ENCODE results near the gene MYO5B. TPM values are rescaled to one million over a fixed set of nuclear protein-coding genes. Genes with fewer than 3 reads are reported as not detected.

The MYO5B gene
- total RNA-seq, 1 donor from 2014 or later: 31.3 TPM

GRCh38 chr18:49819071-49819662, 375.8 kb downstream of the MYO5B start:
- Histone ChIP-seq H3K27me3 (ENCODE audit: control insufficient read depth, insufficient read depth, low read length) (no peaks in the 10 kb centered on the region), H3K4me3 (ENCODE audit: low read depth, low read length) (no peak overlapping the region), H3K36me3 (ENCODE audit: control insufficient read depth, insufficient read depth, low read length) (no peaks in the 10 kb centered on the region)
- no peak for FAIRE-seq
- no peak for DNase-seq (ENCODE audit: low read depth)
- no peak for TF ChIP-seq CTCF (IDR thresholded peaks at IDR 0.05; ENCODE audit: insufficient read depth, low read length, severe bottlenecking)

DNA sequence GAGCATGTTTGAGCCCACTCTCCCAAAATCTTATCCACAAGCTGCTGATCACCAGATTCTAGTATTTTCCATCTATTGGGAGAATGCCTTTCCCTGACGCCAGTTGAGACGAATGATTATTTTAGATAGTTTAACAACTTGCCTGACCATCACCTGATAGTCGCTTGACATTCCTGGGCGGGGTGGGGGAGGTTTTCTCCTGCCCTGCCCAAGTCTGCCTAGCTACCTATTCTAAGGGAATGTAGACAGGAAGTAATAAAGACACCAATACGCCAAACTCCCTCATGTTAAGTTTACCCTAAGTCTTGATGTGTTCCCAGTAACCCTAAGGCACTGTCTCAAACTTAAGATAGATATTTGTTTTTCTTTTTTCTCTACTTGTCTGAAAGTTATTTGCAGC, 377.0 kb downstream of the MYO5B start:
- Histone ChIP-seq H3K27me3 (ENCODE audit: control insufficient read depth, insufficient read depth, low read length) (no peaks in the 10 kb centered on the region), H3K4me3 (ENCODE audit: low read depth, low read length) (no peak overlapping the region), H3K36me3 (ENCODE audit: control insufficient read depth, insufficient read depth, low read length) (no peaks in the 10 kb centered on the region)
- FAIRE-seq (no peak), DNase-seq (ENCODE audit: low read depth) (no peak)
- TF ChIP-seq CTCF (IDR thresholded peaks at IDR 0.05; ENCODE audit: insufficient read depth, low read length, severe bottlenecking): no peak

- DNase-seq (ENCODE audit: low read depth) (no peak), FAIRE-seq (no peak)
- no peak overlapping the region for H3K4me3 ChIP-seq (ENCODE audit: low read depth, low read length)
- no peaks in the 10 kb centered on the region for H3K36me3 ChIP-seq (ENCODE audit: control insufficient read depth, insufficient read depth, low read length)
- TF ChIP-seq CTCF (IDR thresholded peaks at IDR 0.05; ENCODE audit: insufficient read depth, low read length, severe bottlenecking): no peak
- H3K27me3 ChIP-seq (ENCODE audit: control insufficient read depth, insufficient read depth, low read length): no peaks in the 10 kb centered on the region
These were observed 379.0 kb downstream of the MYO5B start for GRCh38 chr18:49815927-49816326.

DNA sequence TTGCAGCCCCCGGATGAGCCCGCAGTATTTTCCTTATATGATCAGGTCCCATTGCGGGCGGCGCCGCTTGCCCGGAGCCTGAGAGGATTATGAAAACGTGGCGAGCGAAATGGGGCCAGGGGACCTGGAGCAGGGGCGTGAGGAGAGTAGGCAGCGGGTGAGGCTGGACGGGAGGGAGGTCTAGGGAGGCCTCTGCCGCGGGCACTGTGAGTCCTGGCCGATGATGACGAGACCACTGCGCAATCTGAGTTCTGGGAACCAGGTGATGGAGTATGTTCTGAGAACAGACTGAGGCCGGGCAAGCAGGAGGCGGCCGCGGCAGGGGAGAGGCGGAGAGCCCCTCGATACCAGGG, 380.8 kb downstream of the MYO5B start:
- Histone ChIP-seq H3K27me3 (ENCODE audit: control insufficient read depth, insufficient read depth, low read length) (no peaks in the 10 kb centered on the region), H3K36me3 (ENCODE audit: control insufficient read depth, insufficient read depth, low read length) (no peaks in the 10 kb centered on the region), H3K4me3 (ENCODE audit: low read depth, low read length) (peak overlapping the region; percentile 92)
- FAIRE-seq: no peak
- TF ChIP-seq CTCF (IDR thresholded peaks at IDR 0.05; ENCODE audit: insufficient read depth, low read length, severe bottlenecking): no peak
- DNase-seq (ENCODE audit: low read depth): peak; percentile 64

DNA sequence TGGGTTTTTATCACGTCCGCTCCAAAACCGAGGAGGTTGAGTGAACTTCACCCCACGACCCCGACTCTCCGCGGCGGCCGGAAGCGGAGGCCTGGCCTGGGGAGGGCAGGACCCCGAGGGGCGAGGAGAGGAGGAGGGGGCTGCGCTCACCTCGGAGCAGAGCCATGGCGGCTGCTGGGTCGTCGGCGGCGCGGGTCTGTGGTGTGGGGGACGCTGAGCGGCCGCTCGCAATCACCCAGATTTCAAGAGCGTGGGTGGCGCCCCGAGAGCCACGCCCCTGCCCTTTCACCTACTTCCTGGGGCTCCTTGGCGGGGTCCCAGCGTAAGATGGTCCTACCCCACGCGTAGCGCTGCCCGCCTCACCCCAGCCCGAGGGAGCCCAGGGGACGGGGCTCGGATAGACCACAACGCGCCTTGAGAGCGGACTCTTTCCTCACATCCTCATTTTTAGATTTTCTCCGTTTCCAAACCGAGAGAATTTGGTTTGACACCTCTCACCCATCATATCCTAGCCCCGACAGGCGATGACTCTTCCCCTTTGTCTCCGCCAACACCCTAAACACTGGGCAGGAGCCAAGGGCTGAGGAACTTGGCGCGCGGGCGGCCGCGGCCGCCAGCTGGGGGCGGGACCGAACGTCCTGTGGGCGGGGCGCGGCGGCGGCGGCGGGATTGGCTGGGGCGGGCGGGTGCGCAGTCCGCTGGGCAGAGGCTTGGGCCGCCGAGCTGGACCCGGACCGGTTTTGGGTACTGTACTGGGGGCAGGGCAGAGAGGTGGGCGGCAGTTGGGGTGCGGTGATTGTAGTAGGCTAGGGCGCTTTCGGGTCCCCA, 381.4 kb downstream of the MYO5B start, which contains the start of gene ACAA2:
Gene ACAA2 (minus strand): TSS at position 215 of the 828 bp plus-strand sequence. CDS start 49 bp downstream, at position 166.
- peak; percentile 84 for DNase-seq (ENCODE audit: low read depth)
- Histone ChIP-seq H3K27me3 (ENCODE audit: control insufficient read depth, insufficient read depth, low read length) (no peaks in the 10 kb centered on the region), H3K36me3 (ENCODE audit: control insufficient read depth, insufficient read depth, low read length) (no peaks in the 10 kb centered on the region), H3K4me3 (ENCODE audit: low read depth, low read length) (peak within 1 kb of the TSS; percentile 92)
- no peak for FAIRE-seq
- no peak for TF ChIP-seq CTCF (IDR thresholded peaks at IDR 0.05; ENCODE audit: insufficient read depth, low read length, severe bottlenecking)
